ENCODE results near the gene PERP. TPM values are rescaled to one million over a fixed set of nuclear protein-coding genes. Genes with fewer than 3 reads are reported as not detected.

Gene PERP
- total RNA-seq, 1 experiment from 2014 or later = 85.9 TPM

DNA sequence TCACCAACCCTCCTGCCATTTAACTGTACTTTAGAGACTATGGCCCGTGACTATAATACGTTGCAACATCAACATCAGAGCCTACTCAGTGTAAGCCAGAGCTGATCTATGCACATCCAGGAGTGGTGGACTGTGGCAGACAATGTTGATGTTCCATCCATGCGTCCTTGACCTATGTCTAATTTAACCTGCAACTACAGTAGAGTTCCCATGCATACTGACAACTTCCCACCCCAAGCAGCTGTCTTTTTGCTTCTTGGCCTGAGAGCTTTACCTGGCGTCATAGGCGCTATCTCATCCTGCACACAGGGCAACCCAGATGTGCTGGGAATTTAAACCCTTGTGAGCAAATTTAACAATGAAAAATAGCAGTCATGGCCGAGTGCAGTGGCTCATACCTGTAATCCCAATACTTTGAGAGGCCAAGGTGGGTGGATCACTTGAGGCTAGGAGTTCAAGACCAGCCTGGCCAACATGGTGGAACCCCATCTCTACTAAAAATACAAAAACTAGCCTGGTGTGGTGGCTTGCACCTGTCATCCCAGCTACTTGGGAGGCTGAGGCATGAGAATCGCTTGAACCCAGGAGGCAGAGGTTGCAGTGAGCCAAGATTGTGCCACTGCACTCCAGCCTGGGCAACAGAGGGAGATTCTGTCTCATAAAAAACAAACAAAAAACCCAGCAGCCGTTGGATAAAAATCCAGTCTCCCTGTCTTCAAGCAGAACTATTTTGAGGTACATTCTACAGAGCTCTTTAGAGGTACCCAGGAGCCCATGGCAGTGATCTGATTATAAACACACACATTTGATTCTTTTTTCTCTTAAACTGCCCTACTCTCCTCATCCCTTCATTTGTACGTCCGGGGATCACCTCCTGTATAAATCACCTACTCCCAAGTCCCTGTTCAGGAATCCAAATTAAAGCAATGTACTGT, 22.0 kb downstream of the PERP start:
- intact Hi-C loops (cut with micrococcal nuclease) = loop anchor here (5.0 kb wide), 1 partner anchor 78 kb away; no protein-coding TSS in a partner anchor
- H3K9me2 ChIP-seq (ENCODE audit: insufficient read depth) = no peaks in the 10 kb centered on the region
- ChIA-PET RAD21 (ENCODE audit: low non-redundant PET in 1 of 2, low total read pairs in 2 of 2, uncharacterized antibody in 2 of 2, unreplicated experiment in 2 of 2) (no interaction called here), CTCF (interaction anchor here (2.3 kb wide), 1 partner anchor 79 kb away, joined by 7 read pairs; no protein-coding TSS in a partner anchor), POLR2A (no interaction called here)
- H3K9me3 ChIP-seq (ENCODE audit: control insufficient read depth in 1 of 2, insufficient read depth in 1 of 2, low read depth in 1 of 2, low read length in 2 of 2) = no peaks in the 10 kb centered on the region
- H3K9ac ChIP-seq (ENCODE audit: low read length) = no peak overlapping the region
- no peaks in the 10 kb centered on the region for H4K20me1 ChIP-seq (ENCODE audit: insufficient read depth)
- TF ChIP-seq YY1 (IDR thresholded peaks at IDR 0.05; ENCODE audit: extremely low read depth, insufficient replicate concordance, low read depth, low read length) (no peak), SIN3A (IDR thresholded peaks at IDR 0.05; ENCODE audit: low read depth) (no peak), CBX3 (IDR thresholded peaks at IDR 0.05; ENCODE audit: low read depth) (no peak), POLR2A (IDR thresholded peaks at IDR 0.05; ENCODE audit: borderline replicate concordance, extremely low read depth, insufficient read depth, insufficient read length) (no peak), ZNF274 (IDR thresholded peaks at IDR 0.05; ENCODE audit: low read depth, low read length) (no peak), SRF (IDR thresholded peaks at IDR 0.05; ENCODE audit: low read depth) (no peak), POLR2AphosphoS5 (IDR thresholded peaks at IDR 0.05; ENCODE audit: low read depth, low read length) (no peak), FOSL1 (IDR thresholded peaks at IDR 0.05; ENCODE audit: low read depth) (no peak), EGR1 (IDR thresholded peaks at IDR 0.05; ENCODE audit: low read depth) (no peak), CEBPB (IDR thresholded peaks at IDR 0.05; ENCODE audit: low read depth) (no peak), RAD21 (IDR thresholded peaks at IDR 0.05; ENCODE audit: low read depth) (no peak), EZH2 (IDR thresholded peaks at IDR 0.05) (no peak)
- TF ChIP-seq, protein P1, sequence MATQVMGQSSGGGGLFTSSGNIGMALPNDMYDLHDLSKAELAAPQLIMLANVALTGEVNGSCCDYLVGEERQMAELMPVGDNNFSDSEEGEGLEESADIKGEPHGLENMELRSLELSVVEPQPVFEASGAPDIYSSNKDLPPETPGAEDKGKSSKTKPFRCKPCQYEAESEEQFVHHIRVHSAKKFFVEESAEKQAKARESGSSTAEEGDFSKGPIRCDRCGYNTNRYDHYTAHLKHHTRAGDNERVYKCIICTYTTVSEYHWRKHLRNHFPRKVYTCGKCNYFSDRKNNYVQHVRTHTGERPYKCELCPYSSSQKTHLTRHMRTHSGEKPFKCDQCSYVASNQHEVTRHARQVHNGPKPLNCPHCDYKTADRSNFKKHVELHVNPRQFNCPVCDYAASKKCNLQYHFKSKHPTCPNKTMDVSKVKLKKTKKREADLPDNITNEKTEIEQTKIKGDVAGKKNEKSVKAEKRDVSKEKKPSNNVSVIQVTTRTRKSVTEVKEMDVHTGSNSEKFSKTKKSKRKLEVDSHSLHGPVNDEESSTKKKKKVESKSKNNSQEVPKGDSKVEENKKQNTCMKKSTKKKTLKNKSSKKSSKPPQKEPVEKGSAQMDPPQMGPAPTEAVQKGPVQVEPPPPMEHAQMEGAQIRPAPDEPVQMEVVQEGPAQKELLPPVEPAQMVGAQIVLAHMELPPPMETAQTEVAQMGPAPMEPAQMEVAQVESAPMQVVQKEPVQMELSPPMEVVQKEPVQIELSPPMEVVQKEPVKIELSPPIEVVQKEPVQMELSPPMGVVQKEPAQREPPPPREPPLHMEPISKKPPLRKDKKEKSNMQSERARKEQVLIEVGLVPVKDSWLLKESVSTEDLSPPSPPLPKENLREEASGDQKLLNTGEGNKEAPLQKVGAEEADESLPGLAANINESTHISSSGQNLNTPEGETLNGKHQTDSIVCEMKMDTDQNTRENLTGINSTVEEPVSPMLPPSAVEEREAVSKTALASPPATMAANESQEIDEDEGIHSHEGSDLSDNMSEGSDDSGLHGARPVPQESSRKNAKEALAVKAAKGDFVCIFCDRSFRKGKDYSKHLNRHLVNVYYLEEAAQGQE (IDR thresholded peaks at IDR 0.05; ENCODE audit: low read depth) = no peak
- TF ChIP-seq, protein P2, sequence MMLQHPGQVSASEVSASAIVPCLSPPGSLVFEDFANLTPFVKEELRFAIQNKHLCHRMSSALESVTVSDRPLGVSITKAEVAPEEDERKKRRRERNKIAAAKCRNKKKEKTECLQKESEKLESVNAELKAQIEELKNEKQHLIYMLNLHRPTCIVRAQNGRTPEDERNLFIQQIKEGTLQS (IDR thresholded peaks at IDR 0.05) = no peak
- TF ChIP-seq, protein P3, sequence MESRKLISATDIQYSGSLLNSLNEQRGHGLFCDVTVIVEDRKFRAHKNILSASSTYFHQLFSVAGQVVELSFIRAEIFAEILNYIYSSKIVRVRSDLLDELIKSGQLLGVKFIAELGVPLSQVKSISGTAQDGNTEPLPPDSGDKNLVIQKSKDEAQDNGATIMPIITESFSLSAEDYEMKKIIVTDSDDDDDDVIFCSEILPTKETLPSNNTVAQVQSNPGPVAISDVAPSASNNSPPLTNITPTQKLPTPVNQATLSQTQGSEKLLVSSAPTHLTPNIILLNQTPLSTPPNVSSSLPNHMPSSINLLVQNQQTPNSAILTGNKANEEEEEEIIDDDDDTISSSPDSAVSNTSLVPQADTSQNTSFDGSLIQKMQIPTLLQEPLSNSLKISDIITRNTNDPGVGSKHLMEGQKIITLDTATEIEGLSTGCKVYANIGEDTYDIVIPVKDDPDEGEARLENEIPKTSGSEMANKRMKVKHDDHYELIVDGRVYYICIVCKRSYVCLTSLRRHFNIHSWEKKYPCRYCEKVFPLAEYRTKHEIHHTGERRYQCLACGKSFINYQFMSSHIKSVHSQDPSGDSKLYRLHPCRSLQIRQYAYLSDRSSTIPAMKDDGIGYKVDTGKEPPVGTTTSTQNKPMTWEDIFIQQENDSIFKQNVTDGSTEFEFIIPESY (IDR thresholded peaks at IDR 0.05; ENCODE audit: extremely low read depth, insufficient replicate concordance, low read length) = no peak
- ATAC-seq = no peak
- no peak overlapping the region for H3K4me2 ChIP-seq (ENCODE audit: low read length)
- DNase-seq (ENCODE audit: low read depth, low spot score) = no peak
- no TSS peak for BruUV-seq (replicated peaks)
- no peak overlapping the region for H2AFZ ChIP-seq (ENCODE audit: low read depth, low read length, poor library complexity, severe bottlenecking)
- no peaks in the 10 kb centered on the region; the same call in 1 of the 2 replicates for H3K27me3 ChIP-seq (ENCODE audit: insufficient read depth, low read length)
- H3K27ac ChIP-seq (ENCODE audit: low read depth, low read length) = no peak overlapping the region
- peaks cover 40 to 48% of the 10 kb centered on the region in 2 experiments for H3K4me1 ChIP-seq (ENCODE audit: control insufficient read depth in 1 of 2, insufficient read depth in 2 of 2, low read length in 2 of 2)
- no peaks in the 10 kb centered on the region for H3K79me2 ChIP-seq (ENCODE audit: insufficient read depth, low read length)
- no peak overlapping the region for H3K4me3 ChIP-seq (replicated peaks in 1 of 2; ENCODE audit: low read depth in 1 of 2, low read length in 2 of 2)
- no peaks in the 10 kb centered on the region for H3K36me3 ChIP-seq (ENCODE audit: control insufficient read depth in 1 of 2, insufficient read depth in 2 of 2, low read length in 2 of 2)

Data from HCT116 (cell line).